Measurements from ENCODE around the gene CPVL. TPM values are rescaled to one million over a fixed set of nuclear protein-coding genes. Genes with fewer than 3 reads are reported as not detected.

CPVL gene
- total RNA-seq, 1 experiment from 2014 or later: 26.9 TPM

DNA sequence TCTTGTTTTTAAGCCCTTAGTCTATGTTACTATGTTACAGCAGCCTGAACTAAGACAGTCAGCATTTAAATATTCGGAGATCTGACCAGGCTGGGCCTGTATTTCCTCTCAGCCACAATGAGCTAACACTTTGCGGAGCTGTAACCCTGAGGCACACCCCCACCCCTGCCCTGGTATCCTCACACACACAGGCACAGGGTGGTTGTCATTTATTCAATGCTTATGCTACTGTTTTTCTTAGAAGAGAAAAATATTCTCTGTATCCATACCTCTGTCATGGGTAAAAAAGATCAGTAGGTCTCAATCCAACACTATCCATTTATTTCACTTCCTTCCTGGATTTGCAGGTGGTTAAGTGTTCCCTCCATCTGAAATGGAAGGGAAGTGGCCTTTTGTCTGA, 107.9 kb downstream of the CPVL start:
- no peaks in the 10 kb centered on the region; the same call in 1 of the 2 replicates for H3K4me1 ChIP-seq (ENCODE audit: insufficient read depth, low read length)
- H3K4me2 ChIP-seq (ENCODE audit: insufficient read depth, insufficient read length, low read length): no peak overlapping the region
- no peak overlapping the region for H3K27ac ChIP-seq (ENCODE audit: insufficient read length, low read depth, low read length)
- no peak overlapping the region for H4K5ac ChIP-seq (ENCODE audit: insufficient read length, low read depth, low read length)
- Mint-ChIP-seq H3K4me1 (peaks cover 21 to 31% of the 10 kb centered on the region in 2 experiments), H3K9me3 (no peaks in the 10 kb centered on the region), H3K27ac (peak overlapping the region in 1 of 3 experiments; percentile 32; a peak in 1 of 7 replicates), H3K4me3 (no peak overlapping the region), H3K27me3 (ENCODE audit: low read depth) (no peaks in the 10 kb centered on the region; the same call in 1 of the 2 replicates), H3K36me3 (ENCODE audit: insufficient read depth in 1 of 3, low read depth in 3 of 3) (no peaks in the 10 kb centered on the region)
- no peak overlapping the region for H3K4ac ChIP-seq (ENCODE audit: low read depth, low read length)
- H2BK120ac ChIP-seq (ENCODE audit: low read depth, low read length, poor library complexity, severe bottlenecking): no peak overlapping the region
- H3K14ac ChIP-seq (ENCODE audit: insufficient read depth, low read length): no peak overlapping the region
- H3K56ac ChIP-seq (ENCODE audit: insufficient read length, low read depth, low read length): no peak overlapping the region
- H3T11ph ChIP-seq (ENCODE audit: low read length): no peak overlapping the region
- H2AK5ac ChIP-seq (ENCODE audit: insufficient read length, low read length): no peak overlapping the region
- H3K9ac ChIP-seq (ENCODE audit: extremely low read depth, insufficient read length, low read length): no peak overlapping the region
- DNase-seq: no peak
- no peaks in the 10 kb centered on the region for H3K79me2 ChIP-seq (ENCODE audit: insufficient read depth, low read length)
- no peak overlapping the region for H3K18ac ChIP-seq (ENCODE audit: insufficient read length, low read depth, low read length)
- no peak overlapping the region for H2AFZ ChIP-seq (ENCODE audit: low read length)
- WGBS (ENCODE audit: extremely low coverage, insufficient read length, low lambda C conversion rate): no CpG with 5 or more reads among the region's 2 CpGs
- no peak overlapping the region for H2BK5ac ChIP-seq (ENCODE audit: insufficient read length, low read length)
- H4K20me1 ChIP-seq (ENCODE audit: control insufficient read depth, insufficient read depth, insufficient read length): no peaks in the 10 kb centered on the region
- no peak overlapping the region for H2BK20ac ChIP-seq (ENCODE audit: low read depth, low read length, poor library complexity, severe bottlenecking)
- H4K8ac ChIP-seq (replicated peaks; ENCODE audit: insufficient read length, low read depth, low read length): no peak overlapping the region
- H3K79me1 ChIP-seq (ENCODE audit: insufficient read depth, low read depth, low read length, poor library complexity, severe bottlenecking): no peaks in the 10 kb centered on the region
- no peaks in the 10 kb centered on the region for H3K9me3 ChIP-seq (ENCODE audit: control insufficient read depth, low read depth, low read length)
- no peaks in the 10 kb centered on the region for H3K27me3 ChIP-seq (ENCODE audit: insufficient read depth, low read length)
- H3K23me2 ChIP-seq (ENCODE audit: insufficient read length, low read depth, low read length, poor library complexity, severe bottlenecking): no peaks in the 10 kb centered on the region
- H4K91ac ChIP-seq (ENCODE audit: insufficient read length, low read depth, low read length): no peak overlapping the region
- H2BK12ac ChIP-seq (ENCODE audit: insufficient read length, low read depth, low read length): no peak overlapping the region
- TF ChIP-seq, protein P1, sequence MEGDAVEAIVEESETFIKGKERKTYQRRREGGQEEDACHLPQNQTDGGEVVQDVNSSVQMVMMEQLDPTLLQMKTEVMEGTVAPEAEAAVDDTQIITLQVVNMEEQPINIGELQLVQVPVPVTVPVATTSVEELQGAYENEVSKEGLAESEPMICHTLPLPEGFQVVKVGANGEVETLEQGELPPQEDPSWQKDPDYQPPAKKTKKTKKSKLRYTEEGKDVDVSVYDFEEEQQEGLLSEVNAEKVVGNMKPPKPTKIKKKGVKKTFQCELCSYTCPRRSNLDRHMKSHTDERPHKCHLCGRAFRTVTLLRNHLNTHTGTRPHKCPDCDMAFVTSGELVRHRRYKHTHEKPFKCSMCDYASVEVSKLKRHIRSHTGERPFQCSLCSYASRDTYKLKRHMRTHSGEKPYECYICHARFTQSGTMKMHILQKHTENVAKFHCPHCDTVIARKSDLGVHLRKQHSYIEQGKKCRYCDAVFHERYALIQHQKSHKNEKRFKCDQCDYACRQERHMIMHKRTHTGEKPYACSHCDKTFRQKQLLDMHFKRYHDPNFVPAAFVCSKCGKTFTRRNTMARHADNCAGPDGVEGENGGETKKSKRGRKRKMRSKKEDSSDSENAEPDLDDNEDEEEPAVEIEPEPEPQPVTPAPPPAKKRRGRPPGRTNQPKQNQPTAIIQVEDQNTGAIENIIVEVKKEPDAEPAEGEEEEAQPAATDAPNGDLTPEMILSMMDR (conservative IDR thresholded peaks at IDR 0.05): no peak
- H2BK15ac ChIP-seq (ENCODE audit: low read depth, low read length): no peak overlapping the region
- H3K23ac ChIP-seq (ENCODE audit: insufficient read length, low read depth, low read length): no peak overlapping the region

Measured in H9 (cell line).